Measurements from ENCODE around the gene ACP7.

DNA sequence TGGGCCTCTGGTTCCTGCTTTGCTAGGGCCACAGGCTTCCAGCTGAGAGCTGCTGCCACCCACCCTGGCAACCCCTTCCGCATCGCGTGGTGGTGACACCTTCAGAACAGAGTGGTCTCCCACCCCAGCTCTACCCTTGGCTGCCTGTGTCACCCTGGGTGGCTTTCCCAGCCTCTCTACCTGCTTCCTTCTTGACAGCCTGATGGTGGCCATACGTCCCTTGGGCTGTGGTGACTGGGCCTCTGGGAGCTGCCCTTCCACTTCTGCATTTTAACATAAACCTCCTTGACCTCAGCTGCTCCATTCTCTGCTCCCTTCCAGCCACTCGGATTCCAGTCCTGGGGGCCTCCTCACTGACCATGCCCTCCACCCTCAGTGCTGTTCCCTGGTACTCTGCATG lies 58.5 kb downstream of the ACP7 start:
- TF ChIP-seq POLR2A (IDR thresholded peaks at IDR 0.05), result no peak
- TF ChIP-seq, protein P1, sequence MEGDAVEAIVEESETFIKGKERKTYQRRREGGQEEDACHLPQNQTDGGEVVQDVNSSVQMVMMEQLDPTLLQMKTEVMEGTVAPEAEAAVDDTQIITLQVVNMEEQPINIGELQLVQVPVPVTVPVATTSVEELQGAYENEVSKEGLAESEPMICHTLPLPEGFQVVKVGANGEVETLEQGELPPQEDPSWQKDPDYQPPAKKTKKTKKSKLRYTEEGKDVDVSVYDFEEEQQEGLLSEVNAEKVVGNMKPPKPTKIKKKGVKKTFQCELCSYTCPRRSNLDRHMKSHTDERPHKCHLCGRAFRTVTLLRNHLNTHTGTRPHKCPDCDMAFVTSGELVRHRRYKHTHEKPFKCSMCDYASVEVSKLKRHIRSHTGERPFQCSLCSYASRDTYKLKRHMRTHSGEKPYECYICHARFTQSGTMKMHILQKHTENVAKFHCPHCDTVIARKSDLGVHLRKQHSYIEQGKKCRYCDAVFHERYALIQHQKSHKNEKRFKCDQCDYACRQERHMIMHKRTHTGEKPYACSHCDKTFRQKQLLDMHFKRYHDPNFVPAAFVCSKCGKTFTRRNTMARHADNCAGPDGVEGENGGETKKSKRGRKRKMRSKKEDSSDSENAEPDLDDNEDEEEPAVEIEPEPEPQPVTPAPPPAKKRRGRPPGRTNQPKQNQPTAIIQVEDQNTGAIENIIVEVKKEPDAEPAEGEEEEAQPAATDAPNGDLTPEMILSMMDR (IDR thresholded peaks at IDR 0.05), result no peak

Data from lower leg skin (tissue), 3 donors.